Ammon's horn (tissue), 1 donor: ENCODE data around the gene NR3C2.
"Not testable (repeated sequence)": the region's sequence is repeated elsewhere in the genome, so short reads cannot be mapped to it uniquely, and the experiment has no call there.

Experiments used
- DNase-seq: peaks from one replicate; pipeline ENCODE4 v3.0.0-alpha.2; 2016; ENCODE audit warnings: low spot score

Gene NR3C2

DNA sequence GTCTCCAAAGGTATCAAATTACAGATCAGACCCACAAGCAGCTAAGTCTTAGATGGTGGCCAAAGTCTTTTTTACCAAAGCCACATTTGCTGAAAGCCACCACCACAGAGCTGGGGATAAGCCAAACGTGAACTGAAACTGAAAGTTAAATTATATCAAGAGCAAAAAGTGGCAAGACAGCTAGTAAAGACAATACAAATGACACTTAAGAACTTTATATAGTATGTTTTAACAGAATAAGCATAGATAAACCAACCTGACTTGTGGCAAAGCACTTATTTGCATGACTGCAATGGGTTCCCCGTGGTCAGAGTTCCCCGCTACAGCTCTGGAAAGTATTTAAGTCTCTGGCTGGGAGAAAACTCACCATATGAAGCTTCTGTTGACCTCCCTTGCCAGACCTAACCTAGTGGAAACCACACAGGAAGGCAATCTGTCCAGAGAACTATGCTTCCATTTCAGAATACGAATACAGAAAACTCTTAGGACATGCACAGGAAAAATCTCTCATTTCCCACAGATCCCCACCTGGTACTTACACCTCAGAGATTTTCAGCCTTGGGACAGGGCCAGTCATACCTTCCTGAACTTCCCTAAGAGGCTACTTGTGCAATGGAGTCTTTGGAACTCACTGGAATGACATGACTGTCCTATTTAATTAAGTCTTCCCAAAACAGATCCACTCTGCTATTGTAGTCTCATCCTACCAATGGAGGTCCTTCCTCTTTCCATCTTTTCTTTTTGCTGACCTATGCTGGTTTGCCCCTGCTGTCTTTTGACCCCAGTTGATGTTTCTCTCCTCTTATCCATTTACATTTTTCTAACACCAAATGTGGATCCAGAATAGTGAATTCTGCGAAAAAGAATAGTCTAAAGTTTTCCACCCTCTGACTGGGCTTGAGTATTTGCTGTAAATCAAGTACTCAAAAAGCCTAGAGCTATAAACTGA is 225.1 kb downstream of the NR3C2 start:
- DNase-seq: no peak

DNA sequence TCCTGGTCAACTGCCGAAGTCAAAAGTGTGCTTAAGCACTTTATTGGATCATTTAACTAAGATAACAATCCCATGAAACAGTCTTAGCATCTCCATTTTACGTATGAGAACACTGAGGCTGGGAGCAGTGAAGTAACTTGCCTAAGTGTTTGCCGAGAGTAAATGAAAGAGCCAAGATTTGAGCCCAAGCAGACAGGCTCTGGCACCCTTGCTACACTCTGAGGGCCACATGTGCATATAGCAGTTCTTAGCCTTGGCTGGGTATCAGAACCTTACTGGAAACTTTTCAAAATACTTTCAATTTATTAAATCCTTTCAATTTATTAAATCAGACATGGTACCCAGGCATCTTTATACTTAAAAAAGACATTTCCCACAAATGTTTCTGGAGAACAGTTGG is 225.9 kb downstream of the NR3C2 start:
- no peak for DNase-seq

- no peak for DNase-seq
Observed at GRCh38 chr4:148215202-148215601, 227.0 kb downstream of the NR3C2 start.

DNA sequence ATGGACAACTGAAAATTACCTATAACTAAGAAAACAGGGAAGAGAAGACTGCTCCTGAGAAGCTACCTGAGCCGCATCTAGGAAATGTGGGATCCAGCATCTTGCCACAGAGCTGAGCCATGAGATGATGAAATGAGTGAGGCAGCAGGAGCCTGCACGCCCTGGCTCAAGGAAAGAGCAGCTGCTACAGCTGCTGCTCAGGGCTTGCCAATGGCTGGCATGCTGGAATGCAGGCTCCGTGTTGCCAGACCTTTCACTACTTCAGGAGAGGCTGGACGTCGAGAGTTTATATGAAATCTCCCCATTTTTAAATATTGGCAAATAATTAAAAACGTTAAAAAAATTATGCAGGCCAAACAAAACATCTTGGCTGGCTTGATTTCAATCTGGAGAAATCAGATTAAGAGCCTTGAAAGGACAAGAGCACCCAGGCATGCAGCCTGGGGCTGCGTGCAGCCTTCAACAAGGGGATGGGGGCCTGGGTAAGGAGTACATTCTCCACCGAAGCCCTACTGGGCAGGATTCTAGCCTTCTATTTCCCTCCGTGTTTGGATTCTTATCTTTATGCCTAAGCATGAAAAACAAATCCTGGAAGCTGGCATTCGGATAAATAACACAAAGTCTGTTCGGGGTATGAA is 227.6 kb downstream of the NR3C2 start:
- DNase-seq: peak; percentile 54

- DNase-seq: no peak
Observed at GRCh38 chr4:148211533-148211932, 230.7 kb downstream of the NR3C2 start.

DNA sequence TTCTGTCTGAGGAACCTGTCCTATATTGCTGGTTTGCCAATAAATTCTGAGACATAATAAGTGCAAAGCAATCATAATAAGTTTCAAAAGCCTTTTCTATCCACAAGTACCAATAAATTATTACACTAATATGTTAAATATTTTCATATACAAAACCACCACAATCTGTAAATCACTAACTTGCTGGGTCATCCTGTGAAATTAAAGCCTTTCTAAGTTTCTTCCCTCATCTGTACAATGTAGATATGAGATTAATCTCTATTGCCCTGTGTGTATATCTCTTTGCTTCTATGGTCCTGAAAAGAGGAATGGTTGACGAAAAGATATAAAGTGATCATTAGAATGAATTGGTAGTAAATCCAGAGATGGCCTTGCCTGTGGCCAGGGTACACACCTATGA is 231.6 kb downstream of the NR3C2 start:
- DNase-seq: no peak

- DNase-seq: no peak
Observed at GRCh38 chr4:148207068-148207467, 235.1 kb downstream of the NR3C2 start.

- no peak for DNase-seq
Observed at GRCh38 chr4:148205476-148205875, 236.7 kb downstream of the NR3C2 start.

DNA sequence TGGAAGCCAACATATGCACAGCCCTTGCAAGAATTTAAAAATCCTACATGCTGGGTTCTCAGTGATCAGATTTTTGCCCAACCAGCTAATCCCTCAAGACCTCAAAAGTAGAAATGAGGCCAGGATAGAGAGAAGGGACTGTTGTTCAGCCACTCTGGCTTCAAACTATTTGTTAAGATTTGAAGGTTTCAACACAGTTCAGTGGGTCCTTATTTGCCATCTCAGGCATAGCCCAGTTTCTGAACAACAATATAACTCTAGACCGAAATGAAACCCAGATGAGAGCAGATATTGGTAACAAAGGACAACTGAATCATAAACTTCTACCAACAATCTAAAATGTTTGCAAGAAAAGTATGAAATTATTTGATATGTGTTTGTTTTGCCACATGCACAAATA is 237.3 kb downstream of the NR3C2 start:
- DNase-seq: no peak

- no peak for DNase-seq
Observed at GRCh38 chr4:148204171-148204570, 238.0 kb downstream of the NR3C2 start.

- peak; percentile 64 for DNase-seq
Observed at GRCh38 chr4:148203056-148203898, 238.9 kb downstream of the NR3C2 start.

DNA sequence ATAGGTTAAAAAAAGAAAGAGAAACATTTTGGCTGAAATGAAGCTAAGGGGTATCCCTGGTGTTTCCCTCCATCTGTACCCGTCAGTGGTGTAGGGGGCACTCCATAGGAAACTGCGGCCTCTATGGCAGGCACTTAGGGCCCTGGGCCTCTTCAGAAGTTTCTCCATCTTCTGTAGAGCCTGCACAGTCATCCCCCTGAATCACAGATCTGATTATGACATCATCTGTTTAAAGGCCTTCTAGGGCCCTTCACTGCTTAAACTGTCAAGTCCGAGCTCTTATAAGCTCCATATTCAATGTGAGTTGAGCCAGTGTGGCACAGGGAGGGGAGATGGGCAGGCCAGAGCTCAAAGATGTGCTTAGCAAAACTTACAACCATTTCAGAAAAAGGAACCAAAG is 241.3 kb downstream of the NR3C2 start:
- no peak for DNase-seq

GRCh38 chr4:148196164-148196563 is 246.1 kb downstream of the NR3C2 start:
- DNase-seq: no peak

GRCh38 chr4:148192526-148192925 is 249.7 kb downstream of the NR3C2 start:
- DNase-seq: no peak

GRCh38 chr4:148187454-148188222 is 254.6 kb downstream of the NR3C2 start:
- not testable (repeated sequence) for DNase-seq

DNA sequence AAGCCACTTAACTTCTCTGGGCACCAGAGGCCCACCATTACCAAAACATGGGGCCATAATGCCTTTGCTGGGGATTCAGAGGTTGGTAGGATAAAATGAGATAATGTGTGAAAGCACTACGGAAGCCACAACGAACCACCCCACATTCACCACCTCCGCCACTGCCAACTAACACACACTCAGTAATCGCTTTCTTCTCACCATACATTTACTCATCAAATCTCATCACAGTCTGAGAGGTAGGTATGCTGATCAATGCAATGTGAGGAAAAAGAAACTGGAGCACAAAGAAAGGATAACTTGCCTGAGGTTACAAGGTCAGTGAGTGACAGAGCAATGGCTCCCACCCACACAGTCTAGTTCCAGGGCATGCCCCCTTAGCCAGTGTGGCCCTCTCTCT is 257.3 kb downstream of the NR3C2 start:
- no peak for DNase-seq

DNA sequence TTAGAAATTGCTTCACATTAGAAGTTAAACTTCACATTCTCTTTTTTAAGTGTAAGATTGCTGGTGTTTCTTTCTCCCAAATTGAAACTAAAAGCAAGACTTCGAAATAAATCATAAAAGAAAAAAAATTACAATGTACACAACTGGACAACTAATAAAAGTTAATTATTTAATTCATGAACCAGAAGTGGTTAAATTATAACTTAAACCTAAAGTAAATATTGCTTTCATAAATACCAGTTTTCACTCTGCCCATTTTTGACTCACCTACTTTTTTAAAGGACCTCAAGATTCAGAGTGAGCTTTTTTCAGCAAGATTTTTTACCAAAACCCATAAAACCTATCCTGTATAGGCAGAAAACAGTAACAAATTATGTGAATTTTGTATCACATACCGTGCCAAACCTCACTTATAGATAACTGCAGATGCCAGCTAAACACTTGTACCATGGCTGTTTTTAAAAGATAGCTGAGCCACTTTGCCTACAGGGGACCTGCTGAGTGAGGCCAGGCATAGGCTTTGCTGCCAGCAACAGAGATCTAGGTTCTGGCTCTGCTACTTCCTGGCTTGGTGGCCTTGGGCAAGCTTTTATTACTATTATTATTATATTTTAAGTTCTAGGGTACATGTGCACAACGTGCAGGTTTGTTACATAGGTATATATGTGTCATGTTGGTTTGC is 259.8 kb downstream of the NR3C2 start:
- DNase-seq: no peak

- DNase-seq: no peak
Observed at GRCh38 chr4:148173397-148174017, 268.7 kb downstream of the NR3C2 start.

DNA sequence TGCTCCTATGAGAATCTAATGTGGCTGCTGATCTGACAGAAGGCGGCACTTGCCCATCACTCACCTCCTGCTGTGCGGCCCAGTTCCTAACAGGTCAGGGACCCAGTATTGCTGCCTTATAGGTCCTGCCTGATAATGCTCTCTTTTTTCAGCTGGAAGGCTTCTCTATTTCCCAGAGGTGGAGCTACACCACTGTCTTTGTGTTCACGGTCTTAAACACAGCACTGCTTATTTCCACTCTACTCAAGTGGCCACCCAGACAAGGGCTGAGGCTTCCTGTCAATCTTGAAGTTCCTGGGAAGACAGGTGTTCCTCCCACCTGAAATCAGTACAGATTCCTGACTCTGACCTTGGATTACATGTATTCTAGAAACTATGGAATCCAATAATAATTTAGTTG is 270.6 kb downstream of the NR3C2 start:
- DNase-seq: no peak
